Caco-2 (cell line): ENCODE results near the gene FAM193A. TPM values are rescaled to one million over a fixed set of nuclear protein-coding genes. Genes with fewer than 3 reads are reported as not detected.

Source experiments
- BruUV-seq: library from RNA; stranded (reverse); fragments of 400-500 nt; replicated peaks from 2 replicates; lab custom pipeline; 2021; lab: Mats Ljungman, UMichigan
- CTCF ChIA-PET: fragments of 300-600 bp; sonication (Branson Sonifier 250); formaldehyde crosslinking; loops from one replicate; lab custom pipeline; 2022; ENCODE audit warnings: antibody characterized with exemption; lab: Charles Lee
- POLR2A ChIA-PET: fragments of 300-600 bp; sonication (Branson Sonifier 250); formaldehyde crosslinking; loops from one replicate; lab custom pipeline; 2022; ENCODE audit warnings: antibody characterized with exemption; lab: Charles Lee
- DNase-seq, 2 experiments: peaks; one replicate each; pipeline versions ENCODE4 v3.0.0 to v3.0.0-alpha.2; 2020 to 2022
- H3K27me3 ChIP-seq: replicated peaks from 2 replicates; pipeline ENCODE4 v1.6.0; 2011; ENCODE audit warnings: low read length; ENCODE audit not compliant: control insufficient read depth, insufficient read depth
- H3K36me3 ChIP-seq: 2 replicates; pipeline ENCODE4 v1.5.1; 2011; ENCODE audit warnings: low read length; ENCODE audit not compliant: control insufficient read depth, insufficient read depth
- H3K4me1 ChIP-seq: fragments of 250-450 bp; sonication (Bioruptor Pico); 2 replicates; pipeline ENCODE4 v1.5.1; 2020; ENCODE audit warnings: mild to moderate bottlenecking
- H3K4me3 ChIP-seq: 2 replicates; pipeline ENCODE4 v1.5.1; 2011; ENCODE audit warnings: low read depth, mild to moderate bottlenecking, control low read depth, low read length
- H3K9me3 ChIP-seq: fragments of 250-450 bp; sonication (Bioruptor Pico); 2 replicates; pipeline ENCODE4 v1.5.1; 2020; ENCODE audit warnings: mild to moderate bottlenecking, moderate library complexity
- H3K27ac Mint-ChIP-seq: one replicate; pipeline ENCODE4 v1.8.0; 2022; ENCODE audit warnings: mixed read lengths; ENCODE audit not compliant: unreplicated experiment
- H3K27me3 Mint-ChIP-seq: one replicate; pipeline ENCODE4 v1.8.0; 2022; ENCODE audit warnings: mixed read lengths; ENCODE audit not compliant: insufficient read depth, unreplicated experiment
- H3K36me3 Mint-ChIP-seq: one replicate; pipeline ENCODE4 v1.8.0; 2022; ENCODE audit warnings: mild to moderate bottlenecking, mixed read lengths; ENCODE audit not compliant: insufficient read depth, unreplicated experiment
- H3K4me1 Mint-ChIP-seq: one replicate; pipeline ENCODE4 v1.8.0; 2022; ENCODE audit warnings: low read depth, mixed read lengths; ENCODE audit not compliant: unreplicated experiment
- H3K4me3 Mint-ChIP-seq: one replicate; pipeline ENCODE4 v1.8.0; 2022; ENCODE audit warnings: mild to moderate bottlenecking, moderate library complexity, mixed read lengths; ENCODE audit not compliant: unreplicated experiment
- H3K9me3 Mint-ChIP-seq: one replicate; pipeline ENCODE4 v1.8.0; 2022; ENCODE audit warnings: mixed read lengths; ENCODE audit not compliant: unreplicated experiment
- CTCF ChIP-seq, 2 experiments: fragments of 200-600 bp in 1 of 2; IDR thresholded peaks; 1 replicate in 1 of 2; 2 replicates in 1 of 2; pipeline versions ENCODE4 v1.5.1 to v1.8.0; 2011 to 2022; ENCODE audit warnings: antibody characterized with exemption in 1 of 2, control low read depth in 1 of 2, inconsistent platforms in 1 of 2, low read depth in 1 of 2, low read length in 1 of 2, mild to moderate bottlenecking in 1 of 2, moderate library complexity in 1 of 2; ENCODE audit not compliant: insufficient read depth in 1 of 2, severe bottlenecking in 1 of 2, unreplicated experiment in 1 of 2
- intact Hi-C: fragments of 100-400 bp; cut with micrococcal nuclease; formaldehyde crosslinking; loops from one replicate; pipeline ENCODE4 v1.10.0; 2022; ENCODE audit not compliant: unreplicated experiment
- total RNA-seq: library from RNA; stranded (reverse); gene quantifications from 2 replicates; pipeline ENCODE4 v1.2.3, GENCODE V29; 2022

Gene FAM193A
- total RNA-seq, 1 experiment from 2014 or later: 28.7 TPM

GRCh38 chr4:2651546-2651945 is 115.1 kb downstream of the FAM193A start:
- no peak for TF ChIP-seq CTCF (IDR thresholded peaks at IDR 0.05; ENCODE audit: insufficient read depth in 1 of 2, low read depth in 1 of 2, low read length in 1 of 2, severe bottlenecking in 1 of 2, unreplicated experiment in 1 of 2)
- Histone ChIP-seq H3K4me3 (no peak overlapping the region), H3K27me3 (no peaks in the 10 kb centered on the region), H3K9me3 (no peaks in the 10 kb centered on the region), H3K36me3 (peaks cover 2% of the 10 kb centered on the region), H3K4me1 (no peaks in the 10 kb centered on the region)
- CTCF ChIA-PET: no interaction called here
- BruUV-seq: no TSS peak
- Mint-ChIP-seq H3K4me3 (no peak overlapping the region), H3K27ac (peak overlapping the region; percentile 55), H3K9me3 (no peaks in the 10 kb centered on the region), H3K27me3 (no peaks in the 10 kb centered on the region), H3K36me3 (peaks cover 48% of the 10 kb centered on the region), H3K4me1 (no peaks in the 10 kb centered on the region)
- intact Hi-C loops: no loop called here
- no peak for DNase-seq
- POLR2A ChIA-PET: no interaction called here

GRCh38 chr4:2651998-2652397 is 115.6 kb downstream of the FAM193A start:
- H3K9me3 Mint-ChIP-seq: no peaks in the 10 kb centered on the region
- no peak for TF ChIP-seq CTCF (IDR thresholded peaks at IDR 0.05; ENCODE audit: insufficient read depth in 1 of 2, low read depth in 1 of 2, low read length in 1 of 2, severe bottlenecking in 1 of 2, unreplicated experiment in 1 of 2)
- ChIA-PET POLR2A (no interaction called here), CTCF (no interaction called here)
- no peaks in the 10 kb centered on the region for H3K9me3 ChIP-seq
- no peak overlapping the region for H3K4me3 Mint-ChIP-seq
- no peak overlapping the region for H3K4me3 ChIP-seq
- no peak for DNase-seq
- intact Hi-C loops: no loop called here
- no peaks in the 10 kb centered on the region for H3K27me3 Mint-ChIP-seq
- peak overlapping the region; percentile 55 for H3K27ac Mint-ChIP-seq
- H3K4me1 Mint-ChIP-seq: no peaks in the 10 kb centered on the region
- no peaks in the 10 kb centered on the region for H3K27me3 ChIP-seq
- H3K36me3 Mint-ChIP-seq: peaks cover 47% of the 10 kb centered on the region
- H3K36me3 ChIP-seq: no peaks in the 10 kb centered on the region; the same call in none of the 2 replicates
- BruUV-seq: no TSS peak
- H3K4me1 ChIP-seq: no peaks in the 10 kb centered on the region

GRCh38 chr4:2652415-2653160 is 116.1 kb downstream of the FAM193A start:
- POLR2A ChIA-PET: no interaction called here
- Mint-ChIP-seq H3K4me1 (no peaks in the 10 kb centered on the region), H3K9me3 (no peaks in the 10 kb centered on the region), H3K27ac (no peak overlapping the region), H3K36me3 (peaks cover 41% of the 10 kb centered on the region), H3K4me3 (no peak overlapping the region), H3K27me3 (no peaks in the 10 kb centered on the region)
- intact Hi-C loops: no loop called here
- no peaks in the 10 kb centered on the region for H3K27me3 ChIP-seq
- H3K36me3 ChIP-seq: no peaks in the 10 kb centered on the region; the same call in none of the 2 replicates
- no peaks in the 10 kb centered on the region for H3K9me3 ChIP-seq
- CTCF ChIA-PET: no interaction called here
- BruUV-seq: no TSS peak
- TF ChIP-seq CTCF (IDR thresholded peaks at IDR 0.05; ENCODE audit: insufficient read depth in 1 of 2, low read depth in 1 of 2, low read length in 1 of 2, severe bottlenecking in 1 of 2, unreplicated experiment in 1 of 2): no peak
- no peaks in the 10 kb centered on the region for H3K4me1 ChIP-seq
- no peak overlapping the region for H3K4me3 ChIP-seq
- no peak for DNase-seq
